ENCODE results near the gene ARHGAP42.

- TF ChIP-seq RFX5 (IDR thresholded peaks at IDR 0.05; ENCODE audit: low read depth, low read length) = no peak
- TF ChIP-seq CTCF (IDR thresholded peaks at IDR 0.05 in 2 of 3, conservative IDR thresholded peaks at IDR 0.05 in 1 of 3; ENCODE audit: control insufficient read depth in 2 of 3, extremely low read depth in 1 of 3, insufficient read depth in 1 of 3, low read depth in 3 of 3, low read length in 3 of 3) = no peak
- no peak for TF ChIP-seq EZH2 (IDR thresholded peaks at IDR 0.05; ENCODE audit: borderline replicate concordance, control insufficient read depth, low read depth, low read length)
- TF ChIP-seq, protein P1, sequence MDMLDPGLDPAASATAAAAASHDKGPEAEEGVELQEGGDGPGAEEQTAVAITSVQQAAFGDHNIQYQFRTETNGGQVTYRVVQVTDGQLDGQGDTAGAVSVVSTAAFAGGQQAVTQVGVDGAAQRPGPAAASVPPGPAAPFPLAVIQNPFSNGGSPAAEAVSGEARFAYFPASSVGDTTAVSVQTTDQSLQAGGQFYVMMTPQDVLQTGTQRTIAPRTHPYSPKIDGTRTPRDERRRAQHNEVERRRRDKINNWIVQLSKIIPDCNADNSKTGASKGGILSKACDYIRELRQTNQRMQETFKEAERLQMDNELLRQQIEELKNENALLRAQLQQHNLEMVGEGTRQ (IDR thresholded peaks at IDR 0.05; ENCODE audit: borderline replicate concordance, low read depth, low read length) = no peak
- no peak for TF ChIP-seq CREB1 (IDR thresholded peaks at IDR 0.05; ENCODE audit: low read depth)
- TF ChIP-seq MAX (IDR thresholded peaks at IDR 0.05; ENCODE audit: low read depth, low read length) = no peak
- no peak for TF ChIP-seq FOS (IDR thresholded peaks at IDR 0.05; ENCODE audit: borderline replicate concordance, extremely low read depth, insufficient read length)
- TF ChIP-seq LARP7 (IDR thresholded peaks at IDR 0.05) = no peak
- TF ChIP-seq POLR2A (IDR thresholded peaks at IDR 0.05; ENCODE audit: low read depth, low read length) = no peak
- TF ChIP-seq STAT1 (conservative IDR thresholded peaks at IDR 0.05) = no peak
- no peak for TF ChIP-seq FOXM1 (IDR thresholded peaks at IDR 0.05; ENCODE audit: low read depth, low read length)
- no peak for TF ChIP-seq ATF7 (IDR thresholded peaks at IDR 0.05; ENCODE audit: low read depth)
These were observed 121.9 kb downstream of the ARHGAP42 start for GRCh38 chr11:100808904-100809491.

Data from GM12878 (cell line).